Mesothelial cell of epicardium (in vitro differentiated cells): Measurements from ENCODE around the gene ZNF169. TPM values are rescaled to one million over a fixed set of nuclear protein-coding genes. Genes with fewer than 3 reads are reported as not detected.

Source experiments
- DNase-seq, 2 experiments: peaks; one replicate each; pipeline ENCODE4 v3.0.0; 2021; ENCODE audit warnings: low spot score in 2 of 2; ENCODE audit not compliant: unreplicated experiment in 2 of 2
- H3K27ac Mint-ChIP-seq: 2 replicates; pipeline ENCODE4 v1.8.0; 2021; ENCODE audit warnings: mixed read lengths
- H3K27me3 Mint-ChIP-seq: 2 replicates; pipeline ENCODE4 v1.8.0; 2021; ENCODE audit warnings: low read depth, mixed read lengths
- H3K36me3 Mint-ChIP-seq: 2 replicates; pipeline ENCODE4 v1.8.0; 2021; ENCODE audit warnings: mixed read lengths
- H3K4me1 Mint-ChIP-seq: 2 replicates; pipeline ENCODE4 v1.8.0; 2021; ENCODE audit warnings: mixed read lengths
- H3K4me3 Mint-ChIP-seq: 2 replicates; pipeline ENCODE4 v1.8.0; 2021; ENCODE audit warnings: mild to moderate bottlenecking, moderate library complexity, mixed read lengths
- H3K9me3 Mint-ChIP-seq: 2 replicates; pipeline ENCODE4 v1.8.0; 2021; ENCODE audit warnings: mixed read lengths
- total RNA-seq: library from RNA; stranded (reverse); gene quantifications from 3 replicates; pipeline ENCODE4 v1.2.1, GENCODE V29; 2021
- TF ChIP-seq, protein P1 (sequence below): fragments of 200-600 bp; sonication (generic); IDR thresholded peaks from one replicate; pipeline ENCODE4 v1.5.0; 2021; ENCODE audit warnings: antibody characterized with exemption; ENCODE audit not compliant: unreplicated experiment

ZNF169 gene
- total RNA-seq, 1 donor from 2014 or later, result 10.5 TPM

GRCh38 chr9:94280409-94280989 is 21.4 kb downstream of the ZNF169 start:
- H3K4me3 Mint-ChIP-seq, result no peak overlapping the region
- H3K9me3 Mint-ChIP-seq, result peaks cover 43% of the 10 kb centered on the region
- no peak overlapping the region for H3K27ac Mint-ChIP-seq
- peaks cover 65% of the 10 kb centered on the region for H3K36me3 Mint-ChIP-seq
- DNase-seq, result no peak
- no peaks in the 10 kb centered on the region for H3K27me3 Mint-ChIP-seq
- TF ChIP-seq, protein P1, sequence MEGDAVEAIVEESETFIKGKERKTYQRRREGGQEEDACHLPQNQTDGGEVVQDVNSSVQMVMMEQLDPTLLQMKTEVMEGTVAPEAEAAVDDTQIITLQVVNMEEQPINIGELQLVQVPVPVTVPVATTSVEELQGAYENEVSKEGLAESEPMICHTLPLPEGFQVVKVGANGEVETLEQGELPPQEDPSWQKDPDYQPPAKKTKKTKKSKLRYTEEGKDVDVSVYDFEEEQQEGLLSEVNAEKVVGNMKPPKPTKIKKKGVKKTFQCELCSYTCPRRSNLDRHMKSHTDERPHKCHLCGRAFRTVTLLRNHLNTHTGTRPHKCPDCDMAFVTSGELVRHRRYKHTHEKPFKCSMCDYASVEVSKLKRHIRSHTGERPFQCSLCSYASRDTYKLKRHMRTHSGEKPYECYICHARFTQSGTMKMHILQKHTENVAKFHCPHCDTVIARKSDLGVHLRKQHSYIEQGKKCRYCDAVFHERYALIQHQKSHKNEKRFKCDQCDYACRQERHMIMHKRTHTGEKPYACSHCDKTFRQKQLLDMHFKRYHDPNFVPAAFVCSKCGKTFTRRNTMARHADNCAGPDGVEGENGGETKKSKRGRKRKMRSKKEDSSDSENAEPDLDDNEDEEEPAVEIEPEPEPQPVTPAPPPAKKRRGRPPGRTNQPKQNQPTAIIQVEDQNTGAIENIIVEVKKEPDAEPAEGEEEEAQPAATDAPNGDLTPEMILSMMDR, result no peak
- H3K4me1 Mint-ChIP-seq, result no peaks in the 10 kb centered on the region

DNA sequence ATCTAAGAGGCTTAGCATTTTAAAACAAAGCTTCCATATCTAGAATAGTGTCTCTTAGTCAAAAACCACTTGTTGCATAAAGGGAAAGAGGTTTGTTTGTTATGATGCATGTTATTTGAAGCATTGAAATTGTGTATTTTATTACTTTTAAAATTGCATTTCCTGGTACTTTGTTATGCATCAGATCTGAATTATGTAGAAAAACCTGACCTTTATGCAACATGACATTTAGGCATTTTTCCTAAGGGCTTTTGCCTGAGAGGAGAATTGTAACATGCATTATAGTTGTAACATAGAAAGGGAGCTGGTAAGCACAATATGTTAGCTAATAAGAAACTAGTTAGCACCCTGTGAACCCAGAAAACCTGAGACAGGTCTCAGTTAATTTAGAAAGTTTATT is 22.0 kb downstream of the ZNF169 start:
- peaks cover 41% of the 10 kb centered on the region for H3K9me3 Mint-ChIP-seq
- peaks cover 67% of the 10 kb centered on the region for H3K36me3 Mint-ChIP-seq
- H3K4me3 Mint-ChIP-seq, result no peak overlapping the region
- no peak for DNase-seq
- TF ChIP-seq, protein P1, result no peak
- H3K4me1 Mint-ChIP-seq, result no peaks in the 10 kb centered on the region
- no peaks in the 10 kb centered on the region for H3K27me3 Mint-ChIP-seq
- H3K27ac Mint-ChIP-seq, result no peak overlapping the region

DNA sequence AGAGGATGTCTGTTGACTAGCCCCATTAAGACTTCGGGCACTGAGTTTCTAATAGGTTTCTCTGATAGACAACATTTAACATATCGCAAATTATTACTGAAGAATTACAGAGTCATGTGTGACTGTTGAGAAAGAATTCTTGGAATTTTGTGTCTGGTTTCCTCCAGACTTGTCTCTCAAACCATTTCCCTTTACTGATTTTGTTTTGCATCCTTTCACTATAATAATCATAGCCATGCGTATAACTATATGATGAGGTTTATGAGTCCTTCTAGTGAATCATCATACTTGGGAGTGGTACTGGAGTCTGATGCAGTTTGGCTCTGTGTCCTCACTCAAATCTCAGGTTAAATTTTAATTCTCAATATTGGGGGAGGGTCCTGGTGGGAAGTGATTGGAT is 27.0 kb downstream of the ZNF169 start:
- Mint-ChIP-seq H3K27me3 (no peaks in the 10 kb centered on the region), H3K4me3 (no peak overlapping the region), H3K9me3 (peaks cover 21% of the 10 kb centered on the region), H3K36me3 (peaks cover 41% of the 10 kb centered on the region), H3K27ac (no peak overlapping the region), H3K4me1 (no peaks in the 10 kb centered on the region)
- TF ChIP-seq, protein P1, result no peak
- no peak for DNase-seq

GRCh38 chr9:94287877-94288513 is 28.9 kb downstream of the ZNF169 start:
- Mint-ChIP-seq H3K27ac (no peak overlapping the region), H3K4me1 (no peaks in the 10 kb centered on the region), H3K36me3 (peaks cover 33% of the 10 kb centered on the region), H3K9me3 (peaks cover 17% of the 10 kb centered on the region), H3K27me3 (no peaks in the 10 kb centered on the region), H3K4me3 (no peak overlapping the region)
- TF ChIP-seq, protein P1, result no peak
- no peak for DNase-seq

DNA sequence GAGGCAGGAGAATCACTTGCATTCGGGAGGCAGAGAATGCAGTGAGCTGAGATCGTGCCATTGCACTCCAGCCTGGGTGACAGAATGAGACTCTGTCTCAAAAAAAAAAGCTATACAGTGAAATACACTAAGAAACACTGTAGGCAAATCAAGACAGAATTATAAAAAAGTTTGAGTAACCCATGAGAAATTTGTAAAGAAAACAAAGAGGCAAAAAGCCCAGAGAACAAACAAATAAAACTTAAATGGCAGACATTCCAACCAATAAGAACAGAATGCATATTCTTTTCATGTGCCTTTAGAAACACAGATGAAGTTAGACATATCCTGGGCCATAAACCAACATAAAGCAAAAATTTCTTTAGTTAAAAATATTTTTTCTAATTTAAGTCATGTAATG is 30.6 kb downstream of the ZNF169 start:
- H3K4me1 Mint-ChIP-seq, result no peaks in the 10 kb centered on the region
- DNase-seq, result no peak
- peaks cover 31% of the 10 kb centered on the region for H3K36me3 Mint-ChIP-seq
- peaks cover 14% of the 10 kb centered on the region for H3K9me3 Mint-ChIP-seq
- H3K27me3 Mint-ChIP-seq, result no peaks in the 10 kb centered on the region
- TF ChIP-seq, protein P1, result no peak
- no peak overlapping the region for H3K4me3 Mint-ChIP-seq
- no peak overlapping the region for H3K27ac Mint-ChIP-seq
